Upper lobe of left lung (tissue), 4 donors: ENCODE results near the gene TNFSF12.

ENCODE experiments used
- EP300 ChIP-seq, 4 donors: sonication (generic); formaldehyde crosslinking; IDR thresholded peaks; one replicate each; pipeline ENCODE4 v1.5.1; 2017; ENCODE audit warnings: antibody characterized with exemption in 4 of 4, control low read depth in 2 of 4
- POLR2A ChIP-seq, 4 donors: fragments of 450-650 bp; IDR thresholded peaks; one replicate each; pipeline ENCODE4 v1.5.1; 2016 to 2017; ENCODE audit warnings: antibody characterized with exemption in 4 of 4, mild to moderate bottlenecking in 2 of 4
- TF ChIP-seq, protein P1 (sequence below), 6 experiments: fragments of 450-650 bp in 4 of 6; fragments of 200-600 bp in 2 of 6; sonication (generic) in 2 of 6; IDR thresholded peaks; one replicate each; pipeline ENCODE4 v1.5.1; 2016 to 2019; ENCODE audit warnings: antibody characterized with exemption in 6 of 6

DNA sequence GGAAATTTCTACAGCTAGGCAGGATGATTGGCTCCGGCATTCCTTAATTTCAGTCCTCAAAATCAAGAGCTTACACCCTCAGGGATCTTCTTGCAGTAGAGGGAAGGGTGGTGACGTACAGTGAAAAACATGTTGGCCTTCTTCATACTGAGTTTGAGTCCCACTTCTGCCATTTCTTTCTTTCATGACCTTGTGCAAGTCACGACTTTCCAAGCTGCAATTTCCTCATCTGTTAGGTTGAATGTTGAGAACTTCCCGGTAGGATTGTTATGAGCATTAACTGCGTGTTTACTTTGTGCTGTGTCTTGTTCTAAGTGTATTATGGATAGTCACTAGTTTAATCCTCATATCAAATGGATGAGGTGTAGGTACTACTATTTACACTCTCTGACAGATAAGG lies 20.7 kb downstream of the TNFSF12 start:
- TF ChIP-seq POLR2A (IDR thresholded peaks at IDR 0.05) (no peak), EP300 (IDR thresholded peaks at IDR 0.05) (no peak)
- TF ChIP-seq, protein P1, sequence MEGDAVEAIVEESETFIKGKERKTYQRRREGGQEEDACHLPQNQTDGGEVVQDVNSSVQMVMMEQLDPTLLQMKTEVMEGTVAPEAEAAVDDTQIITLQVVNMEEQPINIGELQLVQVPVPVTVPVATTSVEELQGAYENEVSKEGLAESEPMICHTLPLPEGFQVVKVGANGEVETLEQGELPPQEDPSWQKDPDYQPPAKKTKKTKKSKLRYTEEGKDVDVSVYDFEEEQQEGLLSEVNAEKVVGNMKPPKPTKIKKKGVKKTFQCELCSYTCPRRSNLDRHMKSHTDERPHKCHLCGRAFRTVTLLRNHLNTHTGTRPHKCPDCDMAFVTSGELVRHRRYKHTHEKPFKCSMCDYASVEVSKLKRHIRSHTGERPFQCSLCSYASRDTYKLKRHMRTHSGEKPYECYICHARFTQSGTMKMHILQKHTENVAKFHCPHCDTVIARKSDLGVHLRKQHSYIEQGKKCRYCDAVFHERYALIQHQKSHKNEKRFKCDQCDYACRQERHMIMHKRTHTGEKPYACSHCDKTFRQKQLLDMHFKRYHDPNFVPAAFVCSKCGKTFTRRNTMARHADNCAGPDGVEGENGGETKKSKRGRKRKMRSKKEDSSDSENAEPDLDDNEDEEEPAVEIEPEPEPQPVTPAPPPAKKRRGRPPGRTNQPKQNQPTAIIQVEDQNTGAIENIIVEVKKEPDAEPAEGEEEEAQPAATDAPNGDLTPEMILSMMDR (IDR thresholded peaks at IDR 0.05), result no peak
